ENCODE measurements around the gene FSTL4. TPM values are rescaled to one million over a fixed set of nuclear protein-coding genes. Genes with fewer than 3 reads are reported as not detected.

Gene FSTL4
- total RNA-seq, 2 donors from 2014 or later: 4.5 to 10.1 TPM

GRCh38 chr5:133432956-133433532 lies 179.3 kb downstream of the FSTL4 start:
- Histone ChIP-seq H3K9me3 (no peaks in the 10 kb centered on the region), H3K4me3 (no peak overlapping the region), H3K36me3 (no peaks in the 10 kb centered on the region), H3K27ac (no peak overlapping the region), H3K4me1 (replicated peaks) (no peaks in the 10 kb centered on the region), H3K27me3 (replicated peaks; ENCODE audit: insufficient read depth) (no peaks in the 10 kb centered on the region)
- WGBS: 42% methylated on average over 3 of the region's 3 CpGs
- TF ChIP-seq, protein P1, sequence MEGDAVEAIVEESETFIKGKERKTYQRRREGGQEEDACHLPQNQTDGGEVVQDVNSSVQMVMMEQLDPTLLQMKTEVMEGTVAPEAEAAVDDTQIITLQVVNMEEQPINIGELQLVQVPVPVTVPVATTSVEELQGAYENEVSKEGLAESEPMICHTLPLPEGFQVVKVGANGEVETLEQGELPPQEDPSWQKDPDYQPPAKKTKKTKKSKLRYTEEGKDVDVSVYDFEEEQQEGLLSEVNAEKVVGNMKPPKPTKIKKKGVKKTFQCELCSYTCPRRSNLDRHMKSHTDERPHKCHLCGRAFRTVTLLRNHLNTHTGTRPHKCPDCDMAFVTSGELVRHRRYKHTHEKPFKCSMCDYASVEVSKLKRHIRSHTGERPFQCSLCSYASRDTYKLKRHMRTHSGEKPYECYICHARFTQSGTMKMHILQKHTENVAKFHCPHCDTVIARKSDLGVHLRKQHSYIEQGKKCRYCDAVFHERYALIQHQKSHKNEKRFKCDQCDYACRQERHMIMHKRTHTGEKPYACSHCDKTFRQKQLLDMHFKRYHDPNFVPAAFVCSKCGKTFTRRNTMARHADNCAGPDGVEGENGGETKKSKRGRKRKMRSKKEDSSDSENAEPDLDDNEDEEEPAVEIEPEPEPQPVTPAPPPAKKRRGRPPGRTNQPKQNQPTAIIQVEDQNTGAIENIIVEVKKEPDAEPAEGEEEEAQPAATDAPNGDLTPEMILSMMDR (IDR thresholded peaks at IDR 0.05): no peak
- TF ChIP-seq POLR2A (IDR thresholded peaks at IDR 0.05) (no peak), POLR2AphosphoS5 (IDR thresholded peaks at IDR 0.05) (no peak)
- intact Hi-C loops (cut with DNase I): no loop called here
- no peak for DNase-seq (ENCODE audit: low spot score)

DNA sequence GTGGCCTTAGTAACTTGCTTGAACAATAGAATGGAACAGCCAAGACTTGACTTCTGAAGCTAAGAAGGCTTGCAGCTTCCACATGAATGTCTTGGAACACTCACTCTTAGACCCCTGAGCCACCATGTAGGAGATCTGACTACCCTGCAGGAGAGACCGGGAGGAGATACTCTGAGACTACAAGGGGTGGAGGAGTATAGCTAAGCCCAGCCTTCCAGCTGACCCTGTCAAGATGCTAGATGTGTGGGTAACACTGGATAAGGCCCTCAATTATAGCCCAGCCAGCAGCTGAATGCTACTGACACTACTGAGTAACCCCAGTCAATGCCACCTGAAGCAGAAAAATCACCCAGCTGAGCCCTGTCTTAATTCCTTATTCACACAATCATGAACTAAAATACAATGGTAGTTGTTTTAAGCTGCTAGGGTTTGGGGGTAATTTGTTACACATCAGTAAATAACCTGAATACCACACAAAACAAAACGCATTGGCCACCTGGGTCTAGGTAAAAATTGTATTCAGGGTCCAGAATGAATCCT lies 180.9 kb downstream of the FSTL4 start:
- Histone ChIP-seq H3K36me3 (no peaks in the 10 kb centered on the region), H3K4me1 (replicated peaks) (no peaks in the 10 kb centered on the region), H3K27ac (no peak overlapping the region), H3K4me3 (no peak overlapping the region), H3K27me3 (replicated peaks; ENCODE audit: insufficient read depth) (no peaks in the 10 kb centered on the region), H3K9me3 (no peaks in the 10 kb centered on the region)
- WGBS: 97% methylated on average over 2 of the region's 2 CpGs
- no peak for TF ChIP-seq POLR2AphosphoS5 (IDR thresholded peaks at IDR 0.05)
- no peak for TF ChIP-seq POLR2A (IDR thresholded peaks at IDR 0.05)
- TF ChIP-seq, protein P1 (IDR thresholded peaks at IDR 0.05): no peak
- intact Hi-C loops (cut with DNase I): no loop called here
- DNase-seq (ENCODE audit: low spot score): no peak

DNA sequence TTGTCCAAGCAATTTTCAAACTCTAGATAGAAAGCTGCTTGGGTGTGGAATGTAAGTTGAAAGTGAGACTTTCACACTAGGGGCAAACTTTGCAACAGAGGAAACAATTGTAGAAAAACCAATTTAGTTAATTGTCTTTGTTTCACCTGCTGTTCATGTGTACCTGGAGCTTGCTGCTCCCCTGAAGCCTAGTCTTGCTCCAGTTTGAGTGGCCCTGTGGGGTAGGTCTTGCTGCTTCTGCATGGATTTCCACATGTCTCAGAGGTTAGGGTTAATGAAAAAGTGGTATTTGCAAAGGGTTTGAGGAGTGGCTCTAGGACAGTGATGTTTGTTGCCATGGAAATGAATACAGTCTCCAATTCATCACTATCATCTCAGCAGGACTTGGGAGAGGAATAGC lies 182.2 kb downstream of the FSTL4 start:
- Histone ChIP-seq H3K4me1 (replicated peaks) (no peaks in the 10 kb centered on the region), H3K27me3 (replicated peaks; ENCODE audit: insufficient read depth) (no peaks in the 10 kb centered on the region), H3K27ac (no peak overlapping the region), H3K9me3 (no peaks in the 10 kb centered on the region), H3K36me3 (no peaks in the 10 kb centered on the region), H3K4me3 (no peak overlapping the region)
- no peak for DNase-seq (ENCODE audit: low spot score)
- no peak for TF ChIP-seq POLR2AphosphoS5 (IDR thresholded peaks at IDR 0.05)
- TF ChIP-seq, protein P1 (IDR thresholded peaks at IDR 0.05): no peak
- TF ChIP-seq POLR2A (IDR thresholded peaks at IDR 0.05): no peak
- intact Hi-C loops (cut with DNase I): no loop called here

GRCh38 chr5:133429046-133429445 lies 183.3 kb downstream of the FSTL4 start:
- TF ChIP-seq, protein P1 (IDR thresholded peaks at IDR 0.05): no peak
- no peak for TF ChIP-seq POLR2AphosphoS5 (IDR thresholded peaks at IDR 0.05)
- TF ChIP-seq POLR2A (IDR thresholded peaks at IDR 0.05): no peak
- WGBS: 79% methylated on average over 6 of the region's 6 CpGs
- H3K4me3 ChIP-seq: no peak overlapping the region
- no peaks in the 10 kb centered on the region for H3K27me3 ChIP-seq (replicated peaks; ENCODE audit: insufficient read depth)
- H3K9me3 ChIP-seq: no peaks in the 10 kb centered on the region
- no peak for DNase-seq (ENCODE audit: low spot score)
- H3K27ac ChIP-seq: no peak overlapping the region
- intact Hi-C loops (cut with DNase I): no loop called here
- H3K36me3 ChIP-seq: no peaks in the 10 kb centered on the region
- no peaks in the 10 kb centered on the region for H3K4me1 ChIP-seq (replicated peaks)

- intact Hi-C loops (cut with DNase I): no loop called here
- Histone ChIP-seq H3K36me3 (no peaks in the 10 kb centered on the region), H3K27ac (no peak overlapping the region), H3K27me3 (replicated peaks; ENCODE audit: insufficient read depth) (no peaks in the 10 kb centered on the region), H3K9me3 (no peaks in the 10 kb centered on the region), H3K4me1 (replicated peaks) (no peaks in the 10 kb centered on the region), H3K4me3 (no peak overlapping the region)
- no peak for DNase-seq (ENCODE audit: low spot score)
- TF ChIP-seq, protein P1 (IDR thresholded peaks at IDR 0.05): no peak
- TF ChIP-seq POLR2AphosphoS5 (IDR thresholded peaks at IDR 0.05) (no peak), POLR2A (IDR thresholded peaks at IDR 0.05) (no peak)
- WGBS: 85% methylated on average over 4 of the region's 4 CpGs
Measured at GRCh38 chr5:133428072-133428660, 184.2 kb downstream of the FSTL4 start.

All from prostate gland (tissue), 2 donors.